B cell (primary cell): ENCODE results near the gene GHDC.

Source experiments
- CTCF ChIP-seq: fragments of 200-600 bp; IDR thresholded peaks from one replicate; pipeline ENCODE4 v1.8.0; 2022; ENCODE audit warnings: antibody characterized with exemption, mild to moderate bottlenecking
- EZH2 ChIP-seq: IDR thresholded peaks from 2 replicates; pipeline ENCODE4 v1.6.1; 2012; ENCODE audit warnings: borderline replicate concordance, low read depth, mild to moderate bottlenecking, moderate library complexity, low read length; ENCODE audit not compliant: insufficient read depth, poor library complexity, severe bottlenecking

GRCh38 chr17:42141382-42141781 is 52.9 kb downstream of the GHDC start:
- TF ChIP-seq CTCF: no peak
- TF ChIP-seq EZH2: no peak
